SH-SY5Y (cell line): Measurements from ENCODE around the gene CRBN.

Experiments
- GATA2 ChIP-seq: IDR thresholded peaks from 2 replicates; pipeline ENCODE4 v1.6.1; 2011; ENCODE audit warnings: mild to moderate bottlenecking, low read depth, low read length
- GATA3 ChIP-seq: IDR thresholded peaks from 2 replicates; pipeline ENCODE4 v1.6.1; 2011; ENCODE audit warnings: low read depth, mild to moderate bottlenecking, low read length, moderate library complexity

GRCh38 chr3:3101660-3102458 lies 77.6 kb downstream of the CRBN start:
- TF ChIP-seq GATA2 (no peak), GATA3 (no peak)
